C4-2B (cell line): ENCODE measurements around the gene DCAF10.
A peak's percentile ranks its signal among the peaks of the same experiment; 100 is the strongest.

ENCODE experiments used
- ZFX ChIP-seq: fragments of 450-650 bp; IDR thresholded peaks from 2 replicates; pipeline ENCODE4 v1.6.1; 2017
- TF ChIP-seq, protein P1 (sequence below): fragments of 450-650 bp; conservative IDR thresholded peaks from 2 replicates; pipeline ENCODE4 v1.5.1; 2017; ENCODE audit warnings: mild to moderate bottlenecking

DNA sequence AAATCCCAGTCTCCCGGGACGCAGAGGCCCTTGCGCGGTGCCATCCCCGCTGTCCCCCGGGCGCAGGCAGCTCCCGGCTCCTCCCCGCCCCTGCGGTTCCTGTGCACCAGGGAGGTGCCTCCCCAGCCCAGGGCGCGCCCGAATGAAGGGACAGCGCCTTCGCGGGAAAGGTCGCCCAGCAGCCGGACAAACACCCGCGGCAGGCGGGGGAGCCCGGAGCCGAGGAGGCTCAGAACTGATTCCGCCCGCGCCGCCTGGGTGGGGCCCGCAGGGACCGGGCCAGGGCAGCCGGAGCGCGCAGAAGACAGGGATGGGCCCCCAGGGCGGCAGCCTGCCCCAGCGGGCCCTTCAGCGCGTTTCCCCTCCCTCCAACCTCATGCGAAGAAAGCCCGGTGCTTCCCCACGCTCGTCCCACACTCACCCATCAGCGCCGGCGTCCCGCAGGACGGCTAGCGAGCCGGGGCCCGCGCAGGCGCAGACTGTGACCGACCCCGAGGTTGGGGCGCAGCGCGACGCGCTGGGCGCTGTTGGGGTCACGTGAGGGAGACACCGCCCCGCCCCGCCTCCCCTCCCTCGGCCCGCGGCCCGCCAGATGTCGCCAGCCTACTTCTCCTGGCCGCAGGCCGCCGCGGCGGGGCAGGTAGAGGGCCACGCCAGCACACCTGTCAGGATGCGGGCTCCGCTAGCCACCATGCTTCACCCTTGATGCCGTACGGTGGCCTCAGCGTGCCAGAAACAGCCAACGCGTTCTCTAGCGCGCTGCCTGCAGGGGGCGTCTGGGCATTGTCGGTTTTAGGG is 103.2 kb downstream of the DCAF10 start, which contains the start of gene SLC25A51:
- TF ChIP-seq, protein P1, sequence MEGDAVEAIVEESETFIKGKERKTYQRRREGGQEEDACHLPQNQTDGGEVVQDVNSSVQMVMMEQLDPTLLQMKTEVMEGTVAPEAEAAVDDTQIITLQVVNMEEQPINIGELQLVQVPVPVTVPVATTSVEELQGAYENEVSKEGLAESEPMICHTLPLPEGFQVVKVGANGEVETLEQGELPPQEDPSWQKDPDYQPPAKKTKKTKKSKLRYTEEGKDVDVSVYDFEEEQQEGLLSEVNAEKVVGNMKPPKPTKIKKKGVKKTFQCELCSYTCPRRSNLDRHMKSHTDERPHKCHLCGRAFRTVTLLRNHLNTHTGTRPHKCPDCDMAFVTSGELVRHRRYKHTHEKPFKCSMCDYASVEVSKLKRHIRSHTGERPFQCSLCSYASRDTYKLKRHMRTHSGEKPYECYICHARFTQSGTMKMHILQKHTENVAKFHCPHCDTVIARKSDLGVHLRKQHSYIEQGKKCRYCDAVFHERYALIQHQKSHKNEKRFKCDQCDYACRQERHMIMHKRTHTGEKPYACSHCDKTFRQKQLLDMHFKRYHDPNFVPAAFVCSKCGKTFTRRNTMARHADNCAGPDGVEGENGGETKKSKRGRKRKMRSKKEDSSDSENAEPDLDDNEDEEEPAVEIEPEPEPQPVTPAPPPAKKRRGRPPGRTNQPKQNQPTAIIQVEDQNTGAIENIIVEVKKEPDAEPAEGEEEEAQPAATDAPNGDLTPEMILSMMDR = peak; percentile 95
- TF ChIP-seq ZFX = peak; percentile 59
